ENCODE data around the gene LPO. TPM values are rescaled to one million over a fixed set of nuclear protein-coding genes. Genes with fewer than 3 reads are reported as not detected.

LPO gene
- not detected for total RNA-seq (ENCODE audit: unreplicated experiment)
- long read RNA-seq = 0 reads

DNA sequence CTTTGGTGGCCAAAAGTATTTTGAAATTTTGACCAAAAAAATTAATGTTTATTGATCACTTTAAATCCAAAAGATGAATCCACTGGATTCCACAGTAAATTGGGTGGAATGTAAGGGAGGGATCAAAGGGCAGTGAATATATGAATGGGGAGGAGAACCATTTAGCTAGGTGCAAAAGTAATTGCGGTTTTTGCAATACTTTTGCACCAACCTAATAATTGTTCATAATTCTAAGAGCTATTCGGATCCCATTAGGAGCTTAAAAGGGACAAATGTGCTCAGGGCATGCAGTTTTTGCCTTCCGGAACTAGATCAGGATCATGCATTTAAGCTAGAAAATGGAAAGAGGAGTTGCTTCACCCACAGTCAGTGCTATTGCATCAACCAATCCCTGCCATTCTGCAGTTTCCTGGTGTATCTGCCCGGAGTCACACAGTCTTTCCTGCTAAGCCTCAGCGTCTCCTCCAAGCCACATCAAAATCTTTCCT lies at the start of gene LPO:
Gene LPO, plus strand, starts transcription at position 438 of the 488 bp plus-strand sequence. CDS start 4,396 bp downstream, outside the sequence.
- Mint-ChIP-seq H3K27ac (ENCODE audit: unreplicated experiment) (no peak within 1 kb of the TSS), H3K4me1 (ENCODE audit: low read depth, unreplicated experiment) (no peaks in the 10 kb centered on the region), H3K36me3 (ENCODE audit: unreplicated experiment) (peaks cover 4% of the 10 kb centered on the region), H3K9me3 (ENCODE audit: unreplicated experiment) (no peaks in the 10 kb centered on the region), H3K4me3 (ENCODE audit: unreplicated experiment) (no peak within 1 kb of the TSS), H3K27me3 (ENCODE audit: unreplicated experiment) (peaks cover 2% of the 10 kb centered on the region)
- no peak for DNase-seq
- TF ChIP-seq, protein P1, sequence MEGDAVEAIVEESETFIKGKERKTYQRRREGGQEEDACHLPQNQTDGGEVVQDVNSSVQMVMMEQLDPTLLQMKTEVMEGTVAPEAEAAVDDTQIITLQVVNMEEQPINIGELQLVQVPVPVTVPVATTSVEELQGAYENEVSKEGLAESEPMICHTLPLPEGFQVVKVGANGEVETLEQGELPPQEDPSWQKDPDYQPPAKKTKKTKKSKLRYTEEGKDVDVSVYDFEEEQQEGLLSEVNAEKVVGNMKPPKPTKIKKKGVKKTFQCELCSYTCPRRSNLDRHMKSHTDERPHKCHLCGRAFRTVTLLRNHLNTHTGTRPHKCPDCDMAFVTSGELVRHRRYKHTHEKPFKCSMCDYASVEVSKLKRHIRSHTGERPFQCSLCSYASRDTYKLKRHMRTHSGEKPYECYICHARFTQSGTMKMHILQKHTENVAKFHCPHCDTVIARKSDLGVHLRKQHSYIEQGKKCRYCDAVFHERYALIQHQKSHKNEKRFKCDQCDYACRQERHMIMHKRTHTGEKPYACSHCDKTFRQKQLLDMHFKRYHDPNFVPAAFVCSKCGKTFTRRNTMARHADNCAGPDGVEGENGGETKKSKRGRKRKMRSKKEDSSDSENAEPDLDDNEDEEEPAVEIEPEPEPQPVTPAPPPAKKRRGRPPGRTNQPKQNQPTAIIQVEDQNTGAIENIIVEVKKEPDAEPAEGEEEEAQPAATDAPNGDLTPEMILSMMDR (IDR thresholded peaks at IDR 0.05; ENCODE audit: partially characterized antibody, unreplicated experiment) = no peak

DNA sequence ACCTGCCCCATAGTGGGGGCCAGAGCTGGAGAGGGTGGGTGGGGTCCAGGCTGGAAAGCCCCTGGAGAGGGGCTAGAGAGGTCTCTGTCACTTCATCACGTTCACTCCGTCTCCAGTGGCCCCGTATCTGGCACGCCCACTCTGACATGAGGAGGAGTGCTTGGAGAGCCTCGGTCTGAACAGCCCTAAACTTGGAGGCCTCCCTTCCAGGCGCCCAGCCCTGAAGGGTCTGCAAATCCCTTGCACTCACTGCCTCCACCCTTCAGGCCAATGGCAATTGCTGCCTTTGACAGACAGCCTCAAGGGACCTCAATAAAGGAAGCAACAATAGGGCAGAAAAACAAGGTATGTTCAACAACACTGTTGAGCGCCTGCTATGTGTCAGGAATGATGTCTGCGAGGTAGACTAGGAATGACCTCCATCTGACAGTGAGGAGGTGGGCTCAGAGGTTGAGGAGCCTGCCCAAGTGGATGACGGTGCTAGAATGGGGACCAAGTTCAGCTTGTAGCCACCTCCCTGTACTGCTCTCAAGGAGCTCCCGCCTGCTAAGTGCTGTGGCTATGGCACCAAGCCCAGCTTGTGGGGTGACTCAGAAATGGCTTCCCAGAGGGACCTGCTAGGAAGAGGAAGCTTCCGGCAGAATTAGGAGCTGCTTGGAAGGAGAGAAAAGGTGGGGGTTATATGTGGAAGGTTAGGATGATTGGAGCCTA lies 48.8 kb upstream of the LPO start:
- TF ChIP-seq, protein P1 (IDR thresholded peaks at IDR 0.05; ENCODE audit: partially characterized antibody, unreplicated experiment) = no peak
- DNase-seq = no peak
- Mint-ChIP-seq H3K36me3 (ENCODE audit: unreplicated experiment) (no peaks in the 10 kb centered on the region), H3K27ac (ENCODE audit: unreplicated experiment) (no peak overlapping the region), H3K27me3 (ENCODE audit: unreplicated experiment) (peaks cover 10% of the 10 kb centered on the region), H3K4me1 (ENCODE audit: low read depth, unreplicated experiment) (no peaks in the 10 kb centered on the region), H3K9me3 (ENCODE audit: unreplicated experiment) (peaks cover 12% of the 10 kb centered on the region), H3K4me3 (ENCODE audit: unreplicated experiment) (no peak overlapping the region)

DNA sequence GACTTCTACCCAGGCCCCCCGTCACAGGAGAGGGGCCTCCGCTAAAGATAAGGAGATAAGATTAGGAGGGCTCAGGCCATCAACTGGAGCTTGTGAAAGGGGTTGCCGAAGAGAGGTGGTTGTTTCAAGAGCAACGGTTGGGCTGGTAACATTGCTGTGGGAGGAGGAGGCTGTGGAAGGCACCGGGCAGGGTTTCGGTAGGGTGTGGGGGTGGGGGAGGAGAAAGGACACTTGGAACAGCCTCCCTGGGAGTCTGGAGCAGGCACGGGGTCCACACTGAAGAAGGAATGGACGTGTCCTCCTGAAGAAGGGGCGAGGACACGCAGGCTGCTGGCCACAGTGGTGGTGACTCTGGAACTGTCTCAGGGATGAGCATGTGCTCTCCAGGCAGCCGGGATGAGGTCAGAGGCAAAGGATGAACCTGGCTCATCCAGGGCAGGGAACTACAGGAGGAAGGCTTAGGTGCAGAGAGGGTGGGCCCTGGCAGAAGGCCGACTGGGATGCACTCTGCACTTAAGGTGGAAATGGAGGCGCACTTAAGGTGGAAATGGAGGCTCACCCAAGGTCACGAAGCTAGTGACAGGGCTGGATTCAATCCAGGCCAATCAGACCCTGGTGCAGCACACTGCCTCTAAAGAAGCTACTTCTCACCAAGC lies 47.0 kb upstream of the LPO start:
- DNase-seq = no peak
- TF ChIP-seq, protein P1 (IDR thresholded peaks at IDR 0.05; ENCODE audit: partially characterized antibody, unreplicated experiment) = no peak
- H3K9me3 Mint-ChIP-seq (ENCODE audit: unreplicated experiment) = peaks cover 12% of the 10 kb centered on the region
- no peaks in the 10 kb centered on the region for H3K4me1 Mint-ChIP-seq (ENCODE audit: low read depth, unreplicated experiment)
- no peak overlapping the region for H3K27ac Mint-ChIP-seq (ENCODE audit: unreplicated experiment)
- no peaks in the 10 kb centered on the region for H3K36me3 Mint-ChIP-seq (ENCODE audit: unreplicated experiment)
- H3K27me3 Mint-ChIP-seq (ENCODE audit: unreplicated experiment) = peaks cover 8% of the 10 kb centered on the region
- no peak overlapping the region for H3K4me3 Mint-ChIP-seq (ENCODE audit: unreplicated experiment)

- H3K4me1 Mint-ChIP-seq (ENCODE audit: low read depth, unreplicated experiment) = no peaks in the 10 kb centered on the region
- H3K4me3 Mint-ChIP-seq (ENCODE audit: unreplicated experiment) = no peak within 1 kb of the TSS
- no peaks in the 10 kb centered on the region for H3K36me3 Mint-ChIP-seq (ENCODE audit: unreplicated experiment)
- DNase-seq = no peak
- peaks cover 12% of the 10 kb centered on the region for H3K9me3 Mint-ChIP-seq (ENCODE audit: unreplicated experiment)
- TF ChIP-seq, protein P1 (IDR thresholded peaks at IDR 0.05; ENCODE audit: partially characterized antibody, unreplicated experiment) = no peak
- no peak within 1 kb of the TSS for H3K27ac Mint-ChIP-seq (ENCODE audit: unreplicated experiment)
- H3K27me3 Mint-ChIP-seq (ENCODE audit: unreplicated experiment) = peaks cover 8% of the 10 kb centered on the region
Measured at GRCh38 chr17:58192612-58193011, 45.8 kb upstream of the LPO start, which contains the start of gene EPX. Gene EPX (plus strand): TSS chr17:58192726. CDS start chr17:58192847, 121 bp downstream.
